GM23248 (cell line): ENCODE measurements around the gene NIPBL. TPM values are rescaled to one million over a fixed set of nuclear protein-coding genes. Genes with fewer than 3 reads are reported as not detected.
"Not testable (repeated sequence)": the region's sequence is repeated elsewhere in the genome, so short reads cannot be mapped to it uniquely, and the experiment has no call there.

Experiments
- DNase-seq: peaks from one replicate; pipeline ENCODE4 v3.0.0-alpha.2; 2015
- H2AFZ ChIP-seq: fragments of 200-600 bp; sonication (generic); 2 replicates; pipeline ENCODE4 v1.6.1; 2016; ENCODE audit warnings: antibody characterized with exemption
- H3F3A ChIP-seq: fragments of 200-600 bp; sonication (generic); 2 replicates; pipeline ENCODE4 v1.6.1; 2016; ENCODE audit warnings: mild to moderate bottlenecking, antibody characterized with exemption, mixed run types; ENCODE audit not compliant: insufficient read depth
- H3K27ac ChIP-seq: fragments of 200-600 bp; sonication (generic); 2 replicates; pipeline ENCODE4 v1.5.1; 2016; ENCODE audit warnings: mild to moderate bottlenecking
- H3K27me3 ChIP-seq: fragments of 200-600 bp; sonication (generic); replicated peaks from 2 replicates; pipeline ENCODE4 v1.6.1; 2016; ENCODE audit warnings: mild to moderate bottlenecking; ENCODE audit not compliant: insufficient read depth
- H3K36me3 ChIP-seq: fragments of 200-600 bp; sonication (generic); 2 replicates; pipeline ENCODE4 v1.6.1; 2016; ENCODE audit warnings: low read depth, mild to moderate bottlenecking
- H3K4me1 ChIP-seq: fragments of 200-600 bp; sonication (generic); 2 replicates; pipeline ENCODE4 v1.6.1; 2016; ENCODE audit warnings: mild to moderate bottlenecking; ENCODE audit not compliant: insufficient read depth
- H3K4me2 ChIP-seq: fragments of 200-600 bp; sonication (generic); one replicate; pipeline ENCODE4 v1.6.1; 2016; ENCODE audit warnings: mild to moderate bottlenecking; ENCODE audit not compliant: unreplicated experiment
- H3K4me3 ChIP-seq: fragments of 200-600 bp; sonication (generic); 2 replicates; pipeline ENCODE4 v1.5.1; 2016; ENCODE audit warnings: mild to moderate bottlenecking
- H3K79me2 ChIP-seq: fragments of 200-600 bp; sonication (generic); 2 replicates; pipeline ENCODE4 v1.6.1; 2016; ENCODE audit warnings: mild to moderate bottlenecking; ENCODE audit not compliant: insufficient read depth
- H3K9ac ChIP-seq: fragments of 200-600 bp; sonication (generic); 2 replicates; pipeline ENCODE4 v1.6.1; 2016; ENCODE audit warnings: mild to moderate bottlenecking
- H3K9me2 ChIP-seq: fragments of 200-600 bp; sonication (generic); 2 replicates; pipeline ENCODE4 v1.6.1; 2016; ENCODE audit warnings: mixed run types, mild to moderate bottlenecking, moderate library complexity; ENCODE audit not compliant: insufficient read depth
- H3K9me3 ChIP-seq: fragments of 200-600 bp; sonication (generic); one replicate; pipeline ENCODE4 v1.6.1; 2017; ENCODE audit warnings: low read depth
- H4K20me1 ChIP-seq: fragments of 200-600 bp; sonication (generic); 2 replicates; pipeline ENCODE4 v1.6.0; 2016; ENCODE audit not compliant: insufficient read depth
- EZH2 ChIP-seq: fragments of 200-600 bp; sonication (generic); IDR thresholded peaks from 2 replicates; pipeline ENCODE4 v1.6.1; 2018; ENCODE audit warnings: antibody characterized with exemption, mild to moderate bottlenecking; ENCODE audit not compliant: insufficient read depth, poor library complexity, severe bottlenecking
- EZH2phosphoT487 ChIP-seq: fragments of 200-600 bp; sonication (generic); IDR thresholded peaks from 2 replicates; pipeline ENCODE4 v1.6.1; 2018; ENCODE audit warnings: antibody characterized with exemption, moderate library complexity, mild to moderate bottlenecking, low read depth; ENCODE audit not compliant: insufficient read depth
- WGBS, 2 experiments: methylation state at CpG; one replicate each; pipeline ENCODE4 v1.1.6; 2015 to 2017; ENCODE audit warnings: low lambda C conversion rate in 2 of 2, low coverage in 1 of 2; ENCODE audit errors: missing lambda C conversion rate in 2 of 2; 5-methylcytosine and 5-hydroxymethylcytosine counted together
- in situ Hi-C: fragments of 300-500 bp; cut with MboI; formaldehyde crosslinking; loops from 2 replicates; pipeline ENCODE4 v1.15.0; 2020
- polyA plus RNA-seq: library from polyadenylated mRNA; unstranded; fragments of >200 nt; fragmentation: Nextera tagmentation; extraction: Ambion mirVana; gene quantifications from 2 replicates; pipeline ENCODE4 v1.2.1, GENCODE V29; 2016
- total RNA-seq: library from RNA; depleted of rRNA; stranded (reverse); fragments of >200 nt; shearing (Covaris generic); gene quantifications from 2 replicates; pipeline ENCODE4 v1.2.3, GENCODE V29; 2014

The NIPBL gene
- total and polyA plus RNA-seq, 2 experiments from 2014 or later: 12.5 to 15.7 TPM

GRCh38 chr5:36897616-36898015 lies 21.0 kb downstream of the NIPBL start:
- in situ Hi-C loops: no loop called here
- Histone ChIP-seq H3K27ac (peak overlapping the region; percentile 2; the same call in 1 of the 2 replicates), H3K79me2 (peaks cover 100% of the 10 kb centered on the region), H3K36me3 (no peaks in the 10 kb centered on the region), H2AFZ (no peak overlapping the region), H3K4me2 (no peak overlapping the region), H3K9me2 (no peaks in the 10 kb centered on the region), H3K4me1 (peaks cover 21% of the 10 kb centered on the region), H3K9me3 (no peaks in the 10 kb centered on the region), H3K4me3 (no peak overlapping the region), H4K20me1 (peaks cover 67% of the 10 kb centered on the region), H3K9ac (no peak overlapping the region), H3F3A (peaks cover 10% of the 10 kb centered on the region), H3K27me3 (no peaks in the 10 kb centered on the region)
- TF ChIP-seq EZH2phosphoT487 (no peak), EZH2 (no peak)
- peak; percentile 60 for DNase-seq
- WGBS, 2 experiments: 55 to 73% methylated on average over 1 of the region's 1 CpG

- Histone ChIP-seq H3K4me1 (peaks cover 21% of the 10 kb centered on the region), H2AFZ (no peak overlapping the region), H3K36me3 (no peaks in the 10 kb centered on the region), H3K4me2 (no peak overlapping the region), H3F3A (peaks cover 10% of the 10 kb centered on the region), H3K27me3 (no peaks in the 10 kb centered on the region), H3K9me2 (no peaks in the 10 kb centered on the region), H3K4me3 (no peak overlapping the region), H3K79me2 (peaks cover 100% of the 10 kb centered on the region), H4K20me1 (peaks cover 62% of the 10 kb centered on the region), H3K9ac (no peak overlapping the region), H3K9me3 (no peaks in the 10 kb centered on the region), H3K27ac (no peak overlapping the region)
- no peak for TF ChIP-seq EZH2
- no peak for TF ChIP-seq EZH2phosphoT487
- no peak for DNase-seq
- in situ Hi-C loops: no loop called here
- 54 to 65% methylated on average over 1 of the region's 1 CpG for WGBS, 2 experiments
Observed at GRCh38 chr5:36899860-36900259, 23.3 kb downstream of the NIPBL start.

GRCh38 chr5:36900283-36900682 lies 23.7 kb downstream of the NIPBL start:
- H3K4me3 ChIP-seq: no peak overlapping the region
- peaks cover 100% of the 10 kb centered on the region for H3K79me2 ChIP-seq
- DNase-seq: no peak
- H3K4me2 ChIP-seq: no peak overlapping the region
- no peaks in the 10 kb centered on the region for H3K9me2 ChIP-seq
- no peaks in the 10 kb centered on the region for H3K9me3 ChIP-seq
- H3K36me3 ChIP-seq: no peaks in the 10 kb centered on the region
- peaks cover 10% of the 10 kb centered on the region for H3F3A ChIP-seq
- 96 to 98% methylated on average over 2 of the region's 2 CpGs for WGBS, 2 experiments
- H3K27ac ChIP-seq: no peak overlapping the region
- in situ Hi-C loops: no loop called here
- no peak for TF ChIP-seq EZH2
- TF ChIP-seq EZH2phosphoT487: no peak
- H3K9ac ChIP-seq: no peak overlapping the region
- peaks cover 21% of the 10 kb centered on the region for H3K4me1 ChIP-seq
- no peak overlapping the region for H2AFZ ChIP-seq
- no peaks in the 10 kb centered on the region for H3K27me3 ChIP-seq
- peaks cover 62% of the 10 kb centered on the region for H4K20me1 ChIP-seq

- H4K20me1 ChIP-seq: peaks cover 58% of the 10 kb centered on the region
Observed at GRCh38 chr5:36901077-36901476, 24.5 kb downstream of the NIPBL start.

GRCh38 chr5:36901856-36902255 lies 25.3 kb downstream of the NIPBL start:
- no peak for TF ChIP-seq EZH2phosphoT487
- no peak for TF ChIP-seq EZH2
- no peak for DNase-seq
- H3K4me3 ChIP-seq: no peak overlapping the region
- peaks cover 58% of the 10 kb centered on the region for H4K20me1 ChIP-seq
- no peaks in the 10 kb centered on the region for H3K36me3 ChIP-seq
- no peak overlapping the region for H3K4me2 ChIP-seq
- no peaks in the 10 kb centered on the region for H3K27me3 ChIP-seq
- H3K9ac ChIP-seq: no peak overlapping the region
- in situ Hi-C loops: no loop called here
- 94 to 96% methylated on average over 3 of the region's 3 CpGs for WGBS, 2 experiments
- no peaks in the 10 kb centered on the region for H3K9me3 ChIP-seq
- H3K4me1 ChIP-seq: peaks cover 21% of the 10 kb centered on the region
- no peaks in the 10 kb centered on the region for H3K9me2 ChIP-seq
- H3K79me2 ChIP-seq: peaks cover 100% of the 10 kb centered on the region
- no peak overlapping the region for H2AFZ ChIP-seq
- no peak overlapping the region for H3K27ac ChIP-seq
- H3F3A ChIP-seq: peaks cover 10% of the 10 kb centered on the region

More at GRCh38 chr5:36901077-36901476, 24.5 kb downstream of the NIPBL start:
- H3K36me3 ChIP-seq, H3K9me2 ChIP-seq, H2AFZ ChIP-seq, H3K4me3 ChIP-seq, H3K9me3 ChIP-seq, H3K9ac ChIP-seq, H3K27me3 ChIP-seq, in situ Hi-C loops, DNase-seq, H3K4me2 ChIP-seq, H3F3A ChIP-seq, H3K27ac ChIP-seq: not testable (repeated sequence)
- peaks cover 21% of the 10 kb centered on the region for H3K4me1 ChIP-seq
- peaks cover 100% of the 10 kb centered on the region for H3K79me2 ChIP-seq
